Loucy (cell line): ENCODE results near the gene CHST11.
A peak's percentile ranks its signal among the peaks of the same experiment; 100 is the strongest.

ENCODE experiments used
- H2AFZ ChIP-seq: fragments of 200-600 bp; sonication (generic); 2 replicates; pipeline ENCODE4 v1.6.0; 2016; ENCODE audit warnings: antibody characterized with exemption, mild to moderate bottlenecking, low read length, moderate library complexity
- H3F3A ChIP-seq: fragments of 200-600 bp; 2 replicates; pipeline ENCODE4 v1.6.0; 2016; ENCODE audit warnings: antibody characterized with exemption, low read depth, mild to moderate bottlenecking
- H3K27me3 ChIP-seq: fragments of 200-600 bp; sonication (generic); 2 replicates; pipeline ENCODE4 v1.6.1; 2014; ENCODE audit warnings: low read length, mild to moderate bottlenecking; ENCODE audit not compliant: insufficient read depth, poor library complexity, severe bottlenecking
- H3K36me3 ChIP-seq: fragments of 200-600 bp; sonication (generic); 2 replicates; pipeline ENCODE4 v1.6.1; 2016; ENCODE audit warnings: low read length; ENCODE audit not compliant: insufficient read depth
- H3K4me1 ChIP-seq: fragments of 200-600 bp; sonication (generic); 2 replicates; pipeline ENCODE4 v1.5.1; 2014; ENCODE audit warnings: low read length, mild to moderate bottlenecking; ENCODE audit not compliant: insufficient read depth, poor library complexity, severe bottlenecking
- H3K4me2 ChIP-seq: fragments of 200-600 bp; sonication (generic); 2 replicates; pipeline ENCODE4 v1.6.0; 2014; ENCODE audit warnings: antibody characterized with exemption, low read length, low read depth, mild to moderate bottlenecking; ENCODE audit not compliant: poor library complexity, severe bottlenecking
- H3K4me3 ChIP-seq: fragments of 200-600 bp; sonication (generic); 2 replicates; pipeline ENCODE4 v1.5.1; 2014; ENCODE audit warnings: low read length, mild to moderate bottlenecking, mixed read lengths; ENCODE audit not compliant: poor library complexity, severe bottlenecking
- H3K79me2 ChIP-seq: fragments of 200-600 bp; sonication (generic); 2 replicates; pipeline ENCODE4 v1.6.1; 2014; ENCODE audit warnings: low read length; ENCODE audit not compliant: insufficient read depth
- H3K9ac ChIP-seq: fragments of 200-600 bp; sonication (generic); 2 replicates; pipeline ENCODE4 v1.6.0; 2014; ENCODE audit warnings: mild to moderate bottlenecking, low read depth, low read length, moderate library complexity; ENCODE audit not compliant: poor library complexity, severe bottlenecking
- H3K9me2 ChIP-seq: fragments of 200-600 bp; sonication (generic); replicated peaks from 2 replicates; pipeline ENCODE4 v1.6.1; 2016; ENCODE audit warnings: low read depth, low read length, mixed read lengths
- H3K9me3 ChIP-seq: fragments of 200-600 bp; sonication (generic); 2 replicates; pipeline ENCODE4 v1.6.1; 2014; ENCODE audit warnings: mild to moderate bottlenecking, antibody characterized with exemption, low read length, low read depth; ENCODE audit not compliant: insufficient read depth
- H4K20me1 ChIP-seq: fragments of 200-600 bp; sonication (generic); 2 replicates; pipeline ENCODE4 v1.6.0; 2014; ENCODE audit warnings: antibody characterized with exemption, low read length, mild to moderate bottlenecking; ENCODE audit not compliant: insufficient read depth, poor library complexity, severe bottlenecking
- CTCF ChIP-seq: fragments of 200-600 bp; sonication (generic); conservative IDR thresholded peaks from 2 replicates; pipeline ENCODE4 v1.5.1; 2014; ENCODE audit warnings: mild to moderate bottlenecking, antibody characterized with exemption, low read length
- EZH2phosphoT487 ChIP-seq: fragments of 200-600 bp; IDR thresholded peaks from 2 replicates; pipeline ENCODE4 v1.6.1; 2018; ENCODE audit warnings: antibody characterized with exemption, mild to moderate bottlenecking, moderate library complexity, borderline replicate concordance

CHST11 gene

GRCh38 chr12:104568487-104568868 lies 111.7 kb downstream of the CHST11 start:
- no peaks in the 10 kb centered on the region for H3K9me2 ChIP-seq
- no peak overlapping the region for H2AFZ ChIP-seq
- peak overlapping the region; percentile 98 for H3K4me2 ChIP-seq
- H4K20me1 ChIP-seq = peaks cover 54% of the 10 kb centered on the region
- H3K4me3 ChIP-seq = peak overlapping the region; percentile 68
- peaks cover 13% of the 10 kb centered on the region; the same call in 1 of the 2 replicates for H3K9me3 ChIP-seq
- H3K79me2 ChIP-seq = peaks cover 84% of the 10 kb centered on the region
- TF ChIP-seq EZH2phosphoT487 (no peak), CTCF (no peak)
- H3K27me3 ChIP-seq = no peaks in the 10 kb centered on the region
- peaks cover 18% of the 10 kb centered on the region for H3F3A ChIP-seq
- H3K4me1 ChIP-seq = peaks cover 62% of the 10 kb centered on the region
- H3K9ac ChIP-seq = no peak overlapping the region
- H3K36me3 ChIP-seq = peaks cover 25% of the 10 kb centered on the region

GRCh38 chr12:104568935-104569334 lies 112.2 kb downstream of the CHST11 start:
- Histone ChIP-seq H3K4me2 (peak overlapping the region; percentile 98), H4K20me1 (peaks cover 53% of the 10 kb centered on the region), H3K27me3 (no peaks in the 10 kb centered on the region), H3F3A (peaks cover 18% of the 10 kb centered on the region), H3K9ac (peak overlapping the region; percentile 66), H3K9me2 (no peaks in the 10 kb centered on the region), H3K4me1 (peaks cover 62% of the 10 kb centered on the region), H3K36me3 (peaks cover 21% of the 10 kb centered on the region), H3K79me2 (peaks cover 83% of the 10 kb centered on the region), H3K9me3 (peaks cover 8% of the 10 kb centered on the region; the same call in 1 of the 2 replicates), H3K4me3 (peak overlapping the region; percentile 68), H2AFZ (no peak overlapping the region)
- TF ChIP-seq CTCF (no peak), EZH2phosphoT487 (no peak)

- no peaks in the 10 kb centered on the region for H3K9me2 ChIP-seq
- TF ChIP-seq CTCF (no peak), EZH2phosphoT487 (no peak)
- H3K9ac ChIP-seq = peak overlapping the region; percentile 81
- H3K79me2 ChIP-seq = peaks cover 79% of the 10 kb centered on the region
- peaks cover 62% of the 10 kb centered on the region for H3K4me1 ChIP-seq
- no peaks in the 10 kb centered on the region for H3K27me3 ChIP-seq
- H4K20me1 ChIP-seq = peaks cover 46% of the 10 kb centered on the region
- H2AFZ ChIP-seq = no peak overlapping the region
- H3F3A ChIP-seq = peaks cover 18% of the 10 kb centered on the region
- H3K9me3 ChIP-seq = peaks cover 3% of the 10 kb centered on the region; the same call in 1 of the 2 replicates
- peak overlapping the region; percentile 98 for H3K4me2 ChIP-seq
- peaks cover 14% of the 10 kb centered on the region; the same call in 1 of the 2 replicates for H3K36me3 ChIP-seq
- H3K4me3 ChIP-seq = peak overlapping the region; percentile 68
Observed at GRCh38 chr12:104569346-104570173, 112.8 kb downstream of the CHST11 start.
